HEK293 (cell line): ENCODE measurements around the gene FOXC1.

ENCODE experiments used
- CTCF ChIA-PET: fragments of 350-600 bp; formaldehyde crosslinking; extraction: SDS; loops from one replicate; lab custom pipeline; 2021; ENCODE audit warnings: antibody characterized with exemption; lab: Yijun Ruan, JAX
- POLR2A ChIA-PET: fragments of 300-600 bp; formaldehyde crosslinking; extraction: SDS; loops from one replicate; lab custom pipeline; 2020; ENCODE audit warnings: antibody characterized with exemption, inconsistent platforms; lab: Yijun Ruan, JAX
- H3K27ac ChIP-seq: fragments of 200-500 bp; sonication (Bioruptor generic); 2 replicates; pipeline ENCODE4 v1.5.1; 2014; ENCODE audit warnings: low read depth, low read length, control low read depth, inconsistent platforms; ENCODE audit errors: extremely low read depth
- H3K36me3 ChIP-seq, 2 experiments: fragments of 200-500 bp in 1 of 2; sonication (Bioruptor generic) in 1 of 2; 1 replicate in 1 of 2; 2 replicates in 1 of 2; pipeline ENCODE4 v1.5.1; 2014 to 2017; ENCODE audit warnings: inconsistent platforms in 2 of 2, low read length in 2 of 2; ENCODE audit not compliant: control insufficient read depth in 2 of 2, insufficient read depth in 1 of 2
- H3K4me1 ChIP-seq: fragments of 200-500 bp; sonication (Bioruptor generic); 2 replicates; pipeline ENCODE4 v1.5.1; 2014; ENCODE audit warnings: mild to moderate bottlenecking, low read length, inconsistent platforms; ENCODE audit not compliant: control insufficient read depth, insufficient read depth
- H3K4me3 ChIP-seq: 2 replicates; pipeline ENCODE4 v1.5.1; 2011; ENCODE audit warnings: low read depth, mild to moderate bottlenecking, control low read depth, low read length, moderate library complexity
- H3K9me3 ChIP-seq: fragments of 200-500 bp; sonication (Bioruptor generic); 2 replicates; pipeline ENCODE4 v1.5.1; 2014; ENCODE audit warnings: low read depth, low read length, inconsistent platforms; ENCODE audit not compliant: control insufficient read depth, insufficient read depth
- BCL11A ChIP-seq: fragments of 450-650 bp; formaldehyde crosslinking; IDR thresholded peaks from 2 replicates; pipeline ENCODE4 v1.5.1; 2016; ENCODE audit warnings: low read depth, missing biosample characterization, missing genetic modification characterization
- GLI4 ChIP-seq: fragments of 450-650 bp; formaldehyde crosslinking; IDR thresholded peaks from 2 replicates; pipeline ENCODE4 v1.5.1; 2016; ENCODE audit warnings: missing biosample characterization, missing genetic modification characterization
- GLIS1 ChIP-seq: fragments of 450-650 bp; formaldehyde crosslinking; IDR thresholded peaks from 2 replicates; pipeline ENCODE4 v1.5.1; 2016; ENCODE audit warnings: missing biosample characterization, missing genetic modification characterization
- INSM2 ChIP-seq: fragments of 450-650 bp; formaldehyde crosslinking; IDR thresholded peaks from 2 replicates; pipeline ENCODE4 v1.5.1; 2016; ENCODE audit warnings: missing biosample characterization, missing genetic modification characterization
- KLF8 ChIP-seq: fragments of 450-650 bp; formaldehyde crosslinking; IDR thresholded peaks from 2 replicates; pipeline ENCODE4 v1.5.1; 2016; ENCODE audit warnings: missing biosample characterization, missing genetic modification characterization
- KLF9 ChIP-seq: fragments of 450-650 bp; formaldehyde crosslinking; IDR thresholded peaks from 2 replicates; pipeline ENCODE4 v1.5.1; 2016; ENCODE audit warnings: missing biosample characterization, missing genetic modification characterization, low read depth
- MEIS1 ChIP-seq: sonication (generic); formaldehyde crosslinking; IDR thresholded peaks from 2 replicates; pipeline ENCODE4 v1.8.1; 2022; ENCODE audit warnings: missing genetic modification reagents, mild to moderate bottlenecking, borderline replicate concordance
- MYNN ChIP-seq: fragments of 450-650 bp; formaldehyde crosslinking; IDR thresholded peaks from 2 replicates; pipeline ENCODE4 v1.5.1; 2016; ENCODE audit warnings: missing biosample characterization, missing genetic modification characterization, borderline replicate concordance
- PRDM4 ChIP-seq: fragments of 450-650 bp; formaldehyde crosslinking; IDR thresholded peaks from 2 replicates; pipeline ENCODE4 v1.5.1; 2017; ENCODE audit warnings: missing biosample characterization, missing genetic modification characterization
- SCRT1 ChIP-seq: fragments of 450-650 bp; formaldehyde crosslinking; IDR thresholded peaks from 2 replicates; pipeline ENCODE4 v1.5.1; 2016; ENCODE audit warnings: missing biosample characterization, missing genetic modification characterization, borderline replicate concordance
- ZBTB17 ChIP-seq: fragments of 450-650 bp; formaldehyde crosslinking; IDR thresholded peaks from 2 replicates; pipeline ENCODE4 v1.5.1; 2016; ENCODE audit warnings: missing biosample characterization, missing genetic modification characterization
- ZBTB26 ChIP-seq: fragments of 450-650 bp; formaldehyde crosslinking; optimal IDR thresholded peaks from 2 replicates; pipeline ENCODE3; 2016; ENCODE audit warnings: missing biosample characterization, mild to moderate bottlenecking, missing genetic modification characterization
- ZNF10 ChIP-seq: fragments of 450-650 bp; formaldehyde crosslinking; IDR thresholded peaks from 2 replicates; pipeline ENCODE4 v1.5.1; 2017; ENCODE audit warnings: missing biosample characterization, missing genetic modification characterization
- ZNF132 ChIP-seq: fragments of 450-650 bp; formaldehyde crosslinking; IDR thresholded peaks from 2 replicates; pipeline ENCODE4 v1.5.1; 2017; ENCODE audit warnings: missing biosample characterization, missing genetic modification characterization, borderline replicate concordance
- ZNF140 ChIP-seq: fragments of 450-650 bp; formaldehyde crosslinking; IDR thresholded peaks from 2 replicates; pipeline ENCODE4 v1.5.1; 2016; ENCODE audit warnings: missing biosample characterization, missing genetic modification characterization
- ZNF16 ChIP-seq: fragments of 450-650 bp; formaldehyde crosslinking; IDR thresholded peaks from 2 replicates; pipeline ENCODE4 v1.5.1; 2016; ENCODE audit warnings: low read depth, missing biosample characterization, missing genetic modification characterization
- ZNF18 ChIP-seq: fragments of 450-650 bp; formaldehyde crosslinking; IDR thresholded peaks from 2 replicates; pipeline ENCODE4 v1.5.1; 2016; ENCODE audit warnings: missing biosample characterization, missing genetic modification characterization
- ZNF350 ChIP-seq: fragments of 450-650 bp; formaldehyde crosslinking; IDR thresholded peaks from 2 replicates; pipeline ENCODE4 v1.5.0; 2017; ENCODE audit warnings: missing biosample characterization, mild to moderate bottlenecking, missing genetic modification characterization
- ZNF366 ChIP-seq: fragments of 450-650 bp; formaldehyde crosslinking; conservative IDR thresholded peaks from 2 replicates; pipeline ENCODE4 v1.5.1; 2016; ENCODE audit warnings: missing biosample characterization, missing genetic modification characterization
- ZNF433 ChIP-seq: fragments of 450-650 bp; formaldehyde crosslinking; IDR thresholded peaks from 2 replicates; pipeline ENCODE4 v1.5.1; 2016; ENCODE audit warnings: missing biosample characterization, missing genetic modification characterization, low read depth
- ZNF449 ChIP-seq: fragments of 450-650 bp; formaldehyde crosslinking; IDR thresholded peaks from 2 replicates; pipeline ENCODE4 v1.5.1; 2017; ENCODE audit warnings: missing biosample characterization, mild to moderate bottlenecking, missing genetic modification characterization, moderate library complexity
- ZNF621 ChIP-seq: fragments of 450-650 bp; formaldehyde crosslinking; IDR thresholded peaks from 2 replicates; pipeline ENCODE4 v1.5.1; 2017; ENCODE audit warnings: missing biosample characterization, missing genetic modification characterization
- ZNF623 ChIP-seq: fragments of 450-650 bp; formaldehyde crosslinking; IDR thresholded peaks from 2 replicates; pipeline ENCODE4 v1.5.1; 2016; ENCODE audit warnings: missing biosample characterization, missing genetic modification characterization
- ZNF645 ChIP-seq: fragments of 450-650 bp; formaldehyde crosslinking; IDR thresholded peaks from 2 replicates; pipeline ENCODE4; 2016; ENCODE audit warnings: missing biosample characterization, missing genetic modification characterization
- ZXDB ChIP-seq: fragments of 450-650 bp; formaldehyde crosslinking; IDR thresholded peaks from 2 replicates; pipeline ENCODE4 v1.5.1; 2016; ENCODE audit warnings: missing biosample characterization, missing genetic modification characterization

The FOXC1 gene

GRCh38 chr6:1624851-1625781 lies 15.4 kb downstream of the FOXC1 start:
- CTCF ChIA-PET: interaction anchor here (0.6 to 3.9 kb wide), 6 partner anchors 22 to 1874 kb away, joined by 3 to 15 read pairs (median 3); no protein-coding TSS in a partner anchor
- Histone ChIP-seq H3K36me3 (no peaks in the 10 kb centered on the region), H3K9me3 (no peaks in the 10 kb centered on the region), H3K4me3 (peak overlapping the region; percentile 38), H3K27ac (peak overlapping the region; percentile 85; the same call in 1 of the 2 replicates), H3K4me1 (peaks cover 40% of the 10 kb centered on the region)
- POLR2A ChIA-PET: interaction anchor here (0.6 to 4.9 kb wide), 5 partner anchors 10 to 69 kb away, joined by 3 to 32 read pairs (median 5); partner anchors contain the start of gene FOXC1
- TF ChIP-seq ZNF433 (no peak), INSM2 (no peak), KLF9 (no peak), ZNF621 (tag by site-specific recombination) (no peak), GLI4 (tag by site-specific recombination) (no peak), ZNF16 (tag by site-specific recombination) (no peak), PRDM4 (tag by site-specific recombination) (no peak), SCRT1 (tag by site-specific recombination) (no peak), ZBTB17 (tag by site-specific recombination) (peak; percentile 78), ZNF350 (no peak), ZNF449 (tag by site-specific recombination) (peak; percentile 64; the same call in 1 of the 2 replicates), BCL11A (tag by site-specific recombination) (no peak), ZNF623 (tag by site-specific recombination) (no peak), ZXDB (no peak), ZNF645 (tag by site-specific recombination) (no peak), ZNF140 (tag by site-specific recombination) (no peak), ZBTB26 (tag by site-specific recombination) (peak; percentile 68), GLIS1 (tag by site-specific recombination) (no peak), MEIS1 (CRISPR knock-in tag) (no peak), KLF8 (tag by site-specific recombination) (0 out of 2 replicates have a peak, but pooled peaks have one; percentile 13), ZNF132 (tag by site-specific recombination) (no peak), ZNF18 (no peak), MYNN (tag by site-specific recombination) (no peak), ZNF366 (tag by site-specific recombination) (peak; percentile 98), ZNF10 (tag by site-specific recombination) (no peak)
